ENCODE results near the gene TCF4. TPM values are rescaled to one million over a fixed set of nuclear protein-coding genes. Genes with fewer than 3 reads are reported as not detected.

Gene TCF4
- total RNA-seq, 1 experiment from 2014 or later: 2.3 TPM

- Histone ChIP-seq H3K9me3 (ENCODE audit: control insufficient read depth, insufficient read depth, low read depth, low read length) (no peaks in the 10 kb centered on the region), H3K4me3 (ENCODE audit: low read depth in 2 of 2, low read length in 2 of 2) (no peak overlapping the region), H3K4me1 (ENCODE audit: control insufficient read depth, insufficient read depth, low read length) (no peaks in the 10 kb centered on the region), H3K27ac (ENCODE audit: low read length) (no peak overlapping the region), H3K27me3 (ENCODE audit: control insufficient read depth, insufficient read depth, low read length) (no peaks in the 10 kb centered on the region), H3K36me3 (ENCODE audit: control insufficient read depth, insufficient read depth, low read length) (no peaks in the 10 kb centered on the region)
- no peak for TF ChIP-seq REST (IDR thresholded peaks at IDR 0.05; ENCODE audit: insufficient read depth in 1 of 2, low read depth in 2 of 2, low read length in 1 of 2)
- TF ChIP-seq SIN3A (IDR thresholded peaks at IDR 0.05; ENCODE audit: borderline replicate concordance, insufficient read depth, low read depth, low read length): no peak
- no peak for TF ChIP-seq POLR2AphosphoS5 (IDR thresholded peaks at IDR 0.05; ENCODE audit: low read depth, low read length)
- no peak for TF ChIP-seq TCF7L2 (IDR thresholded peaks at IDR 0.05; ENCODE audit: low read depth, low read length)
- TF ChIP-seq CTCF (IDR thresholded peaks at IDR 0.05): no peak
- ChIA-PET CTCF (no interaction called here), POLR2A (no interaction called here)
- ATAC-seq (no peak), DNase-seq (ENCODE audit: low read depth, low spot score) (no peak)
- intact Hi-C loops (cut with micrococcal nuclease; ENCODE audit: unreplicated experiment) (no loop called here), in situ Hi-C loops (cut with HindIII; ENCODE audit: low pct_unique_long_range_greater_than_20kb, low sequenced_read_pairs) (no loop called here)
- BruUV-seq (replicated peaks): no TSS peak
These were observed 270.7 kb downstream of the TCF4 start for GRCh38 chr18:55317324-55317723.

GRCh38 chr18:55316486-55317184 is 271.4 kb downstream of the TCF4 start:
- intact Hi-C loops (cut with micrococcal nuclease; ENCODE audit: unreplicated experiment) (no loop called here), in situ Hi-C loops (cut with HindIII; ENCODE audit: low pct_unique_long_range_greater_than_20kb, low sequenced_read_pairs) (no loop called here)
- DNase-seq (ENCODE audit: low read depth, low spot score) (no peak), ATAC-seq (no peak)
- no peak overlapping the region for H3K27ac ChIP-seq (ENCODE audit: low read length)
- no peaks in the 10 kb centered on the region for H3K4me1 ChIP-seq (ENCODE audit: control insufficient read depth, insufficient read depth, low read length)
- no peak for TF ChIP-seq SIN3A (IDR thresholded peaks at IDR 0.05; ENCODE audit: borderline replicate concordance, insufficient read depth, low read depth, low read length)
- no peak for TF ChIP-seq REST (IDR thresholded peaks at IDR 0.05; ENCODE audit: insufficient read depth in 1 of 2, low read depth in 2 of 2, low read length in 1 of 2)
- H3K9me3 ChIP-seq (ENCODE audit: control insufficient read depth, insufficient read depth, low read depth, low read length): no peaks in the 10 kb centered on the region
- H3K4me3 ChIP-seq (ENCODE audit: low read depth in 2 of 2, low read length in 2 of 2): no peak overlapping the region
- ChIA-PET CTCF (no interaction called here), POLR2A (no interaction called here)
- no peaks in the 10 kb centered on the region for H3K36me3 ChIP-seq (ENCODE audit: control insufficient read depth, insufficient read depth, low read length)
- BruUV-seq (replicated peaks): no TSS peak
- H3K27me3 ChIP-seq (ENCODE audit: control insufficient read depth, insufficient read depth, low read length): no peaks in the 10 kb centered on the region

All from Panc1 (cell line).